ENCODE results near the gene CHRNA1. TPM values are rescaled to one million over a fixed set of nuclear protein-coding genes. Genes with fewer than 3 reads are reported as not detected.

Gene CHRNA1
- total and polyA plus RNA-seq, 9 of the 15 experiments (the other 6 are each of a cell fraction or from before 2014, with no cell fraction given) = not detected

DNA sequence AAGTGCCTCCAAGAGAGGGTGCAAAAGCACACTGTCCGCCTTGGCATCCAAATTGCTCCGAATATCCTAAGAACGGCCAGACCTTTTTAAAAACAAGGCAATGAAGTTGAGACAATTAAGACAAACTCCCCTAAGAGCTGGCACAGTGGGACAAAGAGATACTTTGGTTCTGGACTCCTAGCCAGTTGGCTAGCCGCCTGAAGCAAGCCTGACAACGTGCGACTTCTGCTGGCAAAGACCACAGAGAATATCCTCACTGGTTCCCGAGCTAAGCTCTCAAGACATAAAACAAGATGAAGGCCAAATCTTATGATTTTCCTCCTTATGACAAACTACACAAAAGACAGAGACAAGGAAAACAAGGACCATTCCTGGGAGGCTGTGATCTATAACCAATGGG, 32.7 kb downstream of the CHRNA1 start:
- Histone ChIP-seq H3K4me1 (replicated peaks in 1 of 2; ENCODE audit: control insufficient read depth in 2 of 2, insufficient read depth in 2 of 2, low read length in 2 of 2) (peaks cover 0 to 9% of the 10 kb centered on the region in 2 experiments; a peak in 1 of 5 replicates), H4K20me1 (replicated peaks; ENCODE audit: control insufficient read depth, insufficient read depth, low read length) (no peaks in the 10 kb centered on the region), H3K27me3 (ENCODE audit: control insufficient read depth in 2 of 2, insufficient read depth in 2 of 2, low read length in 2 of 2) (peaks cover 55 to 74% of the 10 kb centered on the region in 2 experiments), H3K9me1 (ENCODE audit: control insufficient read depth, insufficient read depth, low read length) (no peaks in the 10 kb centered on the region), H3K4me2 (ENCODE audit: insufficient read depth, low read length) (no peak overlapping the region), H3K27ac (ENCODE audit: extremely low read depth, low read depth, low read length) (no peak overlapping the region), H3K36me3 (ENCODE audit: control insufficient read depth, insufficient read depth, low read length) (no peaks in the 10 kb centered on the region), H3K9me3 (replicated peaks; ENCODE audit: control insufficient read depth, insufficient read depth, low read depth, low read length) (no peaks in the 10 kb centered on the region), H3K4me3 (no peak overlapping the region), H3K79me2 (ENCODE audit: control insufficient read depth, insufficient read depth, low read length) (no peaks in the 10 kb centered on the region), H3K9ac (ENCODE audit: insufficient read depth in 1 of 2, low read depth in 2 of 2, low read length in 2 of 2) (no peak overlapping the region), H2AFZ (ENCODE audit: low read depth, low read length) (no peak overlapping the region)
- no TSS peak for BruUV-seq (replicated peaks)
- intact Hi-C loops (cut with micrococcal nuclease) = no loop called here
- DNase-seq (ENCODE audit: extremely low read depth in 1 of 4, low spot score in 3 of 4) (no peak), FAIRE-seq (no peak), ATAC-seq (no peak)
- in situ Hi-C loops (cut with MboI) = no loop called here
- ChIA-PET POLR2A (interaction anchor here (0.6 kb wide), 1 partner anchor 9 kb away, joined by 3 read pairs; no protein-coding TSS in a partner anchor), CTCF (ENCODE audit: low intra/inter-chr PET ratio) (no interaction called here)
- 4% methylated on average over 7 of the region's 7 CpGs for WGBS (ENCODE audit: insufficient coverage, low coverage, missing lambda C conversion rate)
- no peak for TF ChIP-seq CHD1 (IDR thresholded peaks at IDR 0.05; ENCODE audit: low read length)
- TF ChIP-seq THRB (CRISPR knock-in tag; conservative IDR thresholded peaks at IDR 0.05) = no peak
- no peak for TF ChIP-seq MIER1 (IDR thresholded peaks at IDR 0.05; ENCODE audit: low read depth)
- TF ChIP-seq ARID4B (CRISPR knock-in tag; IDR thresholded peaks at IDR 0.05) = no peak
- no peak for TF ChIP-seq FUS (optimal IDR thresholded peaks at IDR 0.05; ENCODE audit: low read depth, low read length)
- no peak for TF ChIP-seq ZNF239 (CRISPR knock-in tag; IDR thresholded peaks at IDR 0.05)
- TF ChIP-seq, protein P1, sequence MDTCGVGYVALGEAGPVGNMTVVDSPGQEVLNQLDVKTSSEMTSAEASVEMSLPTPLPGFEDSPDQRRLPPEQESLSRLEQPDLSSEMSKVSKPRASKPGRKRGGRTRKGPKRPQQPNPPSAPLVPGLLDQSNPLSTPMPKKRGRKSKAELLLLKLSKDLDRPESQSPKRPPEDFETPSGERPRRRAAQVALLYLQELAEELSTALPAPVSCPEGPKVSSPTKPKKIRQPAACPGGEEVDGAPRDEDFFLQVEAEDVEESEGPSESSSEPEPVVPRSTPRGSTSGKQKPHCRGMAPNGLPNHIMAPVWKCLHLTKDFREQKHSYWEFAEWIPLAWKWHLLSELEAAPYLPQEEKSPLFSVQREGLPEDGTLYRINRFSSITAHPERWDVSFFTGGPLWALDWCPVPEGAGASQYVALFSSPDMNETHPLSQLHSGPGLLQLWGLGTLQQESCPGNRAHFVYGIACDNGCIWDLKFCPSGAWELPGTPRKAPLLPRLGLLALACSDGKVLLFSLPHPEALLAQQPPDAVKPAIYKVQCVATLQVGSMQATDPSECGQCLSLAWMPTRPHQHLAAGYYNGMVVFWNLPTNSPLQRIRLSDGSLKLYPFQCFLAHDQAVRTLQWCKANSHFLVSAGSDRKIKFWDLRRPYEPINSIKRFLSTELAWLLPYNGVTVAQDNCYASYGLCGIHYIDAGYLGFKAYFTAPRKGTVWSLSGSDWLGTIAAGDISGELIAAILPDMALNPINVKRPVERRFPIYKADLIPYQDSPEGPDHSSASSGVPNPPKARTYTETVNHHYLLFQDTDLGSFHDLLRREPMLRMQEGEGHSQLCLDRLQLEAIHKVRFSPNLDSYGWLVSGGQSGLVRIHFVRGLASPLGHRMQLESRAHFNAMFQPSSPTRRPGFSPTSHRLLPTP (IDR thresholded peaks at IDR 0.05; ENCODE audit: borderline replicate concordance, extremely low read depth, insufficient read length) = no peak
- TF ChIP-seq NCOA4 (IDR thresholded peaks at IDR 0.05; ENCODE audit: partially characterized antibody) = no peak
- no peak for TF ChIP-seq TCF7L2 (IDR thresholded peaks at IDR 0.05; ENCODE audit: low read depth, low read length)
- TF ChIP-seq TAF7 (tag; IDR thresholded peaks at IDR 0.05) = no peak

Measured in K562 (cell line).